22Rv1 (cell line): ENCODE results near the gene S100B.

ENCODE experiments used
- ZFX ChIP-seq: fragments of 450-650 bp; IDR thresholded peaks from 2 replicates; pipeline ENCODE4 v1.6.1; 2017; ENCODE audit warnings: antibody characterized with exemption, borderline replicate concordance
- TF ChIP-seq, protein P1 (sequence below): fragments of 450-650 bp; IDR thresholded peaks from 2 replicates; pipeline ENCODE4 v1.5.1; 2017; ENCODE audit warnings: mild to moderate bottlenecking

DNA sequence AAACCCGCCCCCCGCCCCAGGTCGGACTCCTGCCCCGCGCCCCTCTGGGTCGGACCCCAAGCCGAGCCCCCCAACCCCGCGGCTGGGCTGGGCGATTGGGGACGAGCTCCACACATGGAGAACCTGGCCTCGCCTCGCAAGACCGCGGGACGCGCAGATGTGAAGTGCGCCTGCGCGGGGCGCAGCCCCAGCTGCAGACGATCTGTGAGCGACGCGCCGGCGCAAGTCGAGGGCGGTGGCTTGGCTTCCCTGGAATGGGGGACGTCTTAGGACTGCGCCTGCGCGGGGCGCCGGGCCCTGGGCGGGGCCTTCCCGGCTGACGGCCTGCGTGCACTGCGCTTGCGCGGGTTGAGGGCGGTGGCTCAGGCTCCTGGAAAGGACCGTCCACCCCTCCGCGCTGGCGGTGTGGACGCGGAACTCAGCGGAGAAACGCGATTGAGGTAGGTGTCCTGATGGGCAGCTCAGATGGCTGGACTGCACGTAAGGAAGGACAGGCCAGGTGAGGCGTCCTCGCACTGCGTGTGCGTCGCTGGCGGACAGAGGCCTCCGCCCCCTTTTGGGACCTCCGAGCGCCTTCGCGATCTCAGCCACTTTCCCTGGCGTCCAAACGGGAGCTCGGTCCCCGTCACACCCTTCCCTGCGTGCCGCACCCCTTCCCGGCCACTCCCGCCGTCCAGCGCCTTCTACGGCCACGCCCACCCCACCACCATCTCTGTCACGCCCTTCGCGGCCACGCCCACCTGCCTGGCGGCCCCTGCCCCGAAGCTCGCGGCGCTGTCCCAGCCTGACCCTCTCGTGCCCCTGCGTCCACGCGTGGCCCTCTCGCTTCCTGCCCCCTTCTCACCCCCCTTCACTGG is 30.7 kb upstream of the S100B start, which contains the start of gene PRMT2:
- TF ChIP-seq, protein P1, sequence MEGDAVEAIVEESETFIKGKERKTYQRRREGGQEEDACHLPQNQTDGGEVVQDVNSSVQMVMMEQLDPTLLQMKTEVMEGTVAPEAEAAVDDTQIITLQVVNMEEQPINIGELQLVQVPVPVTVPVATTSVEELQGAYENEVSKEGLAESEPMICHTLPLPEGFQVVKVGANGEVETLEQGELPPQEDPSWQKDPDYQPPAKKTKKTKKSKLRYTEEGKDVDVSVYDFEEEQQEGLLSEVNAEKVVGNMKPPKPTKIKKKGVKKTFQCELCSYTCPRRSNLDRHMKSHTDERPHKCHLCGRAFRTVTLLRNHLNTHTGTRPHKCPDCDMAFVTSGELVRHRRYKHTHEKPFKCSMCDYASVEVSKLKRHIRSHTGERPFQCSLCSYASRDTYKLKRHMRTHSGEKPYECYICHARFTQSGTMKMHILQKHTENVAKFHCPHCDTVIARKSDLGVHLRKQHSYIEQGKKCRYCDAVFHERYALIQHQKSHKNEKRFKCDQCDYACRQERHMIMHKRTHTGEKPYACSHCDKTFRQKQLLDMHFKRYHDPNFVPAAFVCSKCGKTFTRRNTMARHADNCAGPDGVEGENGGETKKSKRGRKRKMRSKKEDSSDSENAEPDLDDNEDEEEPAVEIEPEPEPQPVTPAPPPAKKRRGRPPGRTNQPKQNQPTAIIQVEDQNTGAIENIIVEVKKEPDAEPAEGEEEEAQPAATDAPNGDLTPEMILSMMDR = no peak
- no peak for TF ChIP-seq ZFX
